K562 (cell line): Measurements from ENCODE around the gene WDR18. TPM values are rescaled to one million over a fixed set of nuclear protein-coding genes. Genes with fewer than 3 reads are reported as not detected.

Experiments used
- CBX5 ChIP-seq: IDR thresholded peaks from 2 replicates; pipeline ENCODE4 v1.6.1; 2014; ENCODE audit warnings: low read depth, borderline replicate concordance
- MAX ChIP-seq: sonication (generic); formaldehyde crosslinking; IDR thresholded peaks from 2 replicates; pipeline ENCODE4 v1.9.0; 2022; ENCODE audit warnings: mild to moderate bottlenecking, missing genetic modification reagents
- RREB1 ChIP-seq: fragments of 250-450 bp; sonication (Bioruptor Pico); IDR thresholded peaks from 2 replicates; pipeline ENCODE4 v1.4.0; 2020
- SOX6 ChIP-seq: fragments of 450-650 bp; IDR thresholded peaks from 2 replicates; pipeline ENCODE4 v1.6.1; 2014; ENCODE audit warnings: mild to moderate bottlenecking
- SRF ChIP-seq, 2 experiments: fragments of 250-450, 450-650 bp in 1 of 2; sonication (Bioruptor Pico) in 1 of 2; sonication (generic) in 1 of 2; formaldehyde crosslinking; IDR thresholded peaks; 2 replicates each; pipeline versions ENCODE4 v1.5.0 to v1.5.1; 2020 to 2022; ENCODE audit warnings: mild to moderate bottlenecking in 1 of 2, missing genetic modification reagents in 1 of 2
- SRSF1 ChIP-seq: fragments of 200-400 bp; formaldehyde crosslinking; IDR thresholded peaks from 2 replicates; pipeline ENCODE4 v1.6.1; 2017; ENCODE audit warnings: mild to moderate bottlenecking, low read depth, low read length, moderate library complexity
- SUPT5H ChIP-seq: fragments of 450-650 bp; IDR thresholded peaks from 2 replicates; pipeline ENCODE4 v1.6.1; 2016
- TCFL5 ChIP-seq: fragments of 250-450 bp; sonication (Bioruptor Pico); conservative IDR thresholded peaks from 2 replicates; pipeline ENCODE4 v1.6.1; 2021; ENCODE audit warnings: mild to moderate bottlenecking, moderate library complexity, matching md5 sums
- ZFPM2 ChIP-seq: fragments of 250-450 bp; sonication (Bioruptor Pico); IDR thresholded peaks from 2 replicates; pipeline ENCODE4 v1.5.1; 2022; ENCODE audit warnings: mild to moderate bottlenecking
- ZNF124 ChIP-seq: sonication (generic); formaldehyde crosslinking; IDR thresholded peaks from 2 replicates; pipeline ENCODE4 v1.8.1; 2022; ENCODE audit warnings: missing genetic modification reagents
- polyA plus RNA-seq, 8 experiments: library from polyadenylated mRNA; depleted of rRNA in 4 of 8; stranded (reverse) in 5 of 8; unstranded in 3 of 8; fragments of >200 nt; fragmentation: Nextera tagmentation in 2 of 8; fragmentation: Illumina TruSeq in 1 of 8; extraction: Ambion mirVana in 2 of 8; extraction: Trizol in 1 of 8; gene quantifications; 2 replicates each; pipeline versions ENCODE4 v1.2.1 to v1.2.3, GENCODE V29; 2011 to 2014; ENCODE audit warnings: inconsistent platforms in 1 of 8, missing spikeins in 1 of 8
- total RNA-seq, 7 experiments: library from RNA; depleted of rRNA in 6 of 7; stranded (reverse); fragments of >200 nt in 6 of 7; fragmentation: Illumina TruSeq in 2 of 7; extraction: Trizol in 2 of 7; gene quantifications; 2 replicates each; pipeline versions ENCODE4 v1.2.1 to v1.2.3, GENCODE V29; 2011 to 2021; ENCODE audit warnings: low replicate concordance in 1 of 7
- TF ChIP-seq, protein P1 (sequence below): sonication (generic); formaldehyde crosslinking; IDR thresholded peaks from 2 replicates; pipeline ENCODE4 v1.8.0; 2022; ENCODE audit warnings: mild to moderate bottlenecking, missing genetic modification reagents
- TF ChIP-seq, protein P2 (sequence below): fragments of 250-450 bp; sonication (Bioruptor Pico); IDR thresholded peaks from 2 replicates; pipeline ENCODE4 v1.5.0; 2021
- TF ChIP-seq, protein P3 (sequence below): IDR thresholded peaks from 2 replicates; pipeline ENCODE4 v1.6.1; 2014; ENCODE audit warnings: antibody characterized with exemption
- TF ChIP-seq, protein P4 (sequence below): fragments of 200-800 bp; sonication (Bioruptor generic); IDR thresholded peaks from 2 replicates; pipeline ENCODE4 v1.6.1; 2017; ENCODE audit warnings: missing genetic modification characterization, missing compliant biosample characterization

The WDR18 gene
- total and polyA plus RNA-seq, 9 of the 15 experiments (the other 6 are each of a cell fraction or from before 2014, with no cell fraction given), result 0.65 to 181 (median 30.1) TPM

- TF ChIP-seq ZNF124 (CRISPR knock-in tag), result no peak
- TF ChIP-seq SRF (CRISPR knock-in tag; IDR thresholded peaks at IDR 0.05), result peak; percentile 97 to 98
- TF ChIP-seq, protein P1, sequence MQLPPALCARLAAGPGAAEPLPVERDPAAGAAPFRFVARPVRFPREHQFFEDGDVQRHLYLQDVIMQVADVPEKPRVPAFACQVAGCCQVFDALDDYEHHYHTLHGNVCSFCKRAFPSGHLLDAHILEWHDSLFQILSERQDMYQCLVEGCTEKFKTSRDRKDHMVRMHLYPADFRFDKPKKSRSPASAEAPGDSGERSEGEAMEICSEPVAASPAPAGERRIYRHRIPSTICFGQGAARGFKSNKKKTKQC, result no peak
- 0 out of 2 replicates have a peak, but pooled peaks have one; percentile 20 for TF ChIP-seq ZFPM2 (CRISPR knock-in tag)
- TF ChIP-seq, protein P2, sequence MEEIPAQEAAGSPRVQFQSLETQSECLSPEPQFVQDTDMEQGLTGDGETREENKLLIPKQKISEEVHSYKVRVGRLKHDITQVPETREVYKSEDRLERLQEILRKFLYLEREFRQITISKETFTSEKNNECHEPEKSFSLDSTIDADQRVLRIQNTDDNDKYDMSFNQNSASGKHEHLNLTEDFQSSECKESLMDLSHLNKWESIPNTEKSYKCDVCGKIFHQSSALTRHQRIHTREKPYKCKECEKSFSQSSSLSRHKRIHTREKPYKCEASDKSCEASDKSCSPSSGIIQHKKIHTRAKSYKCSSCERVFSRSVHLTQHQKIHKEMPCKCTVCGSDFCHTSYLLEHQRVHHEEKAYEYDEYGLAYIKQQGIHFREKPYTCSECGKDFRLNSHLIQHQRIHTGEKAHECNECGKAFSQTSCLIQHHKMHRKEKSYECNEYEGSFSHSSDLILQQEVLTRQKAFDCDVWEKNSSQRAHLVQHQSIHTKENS (CRISPR knock-in tag), result no peak
- no peak for TF ChIP-seq SOX6
- TF ChIP-seq SUPT5H, result peak; percentile 77; the same call in 1 of the 2 replicates
- no peak for TF ChIP-seq CBX5
- TF ChIP-seq MAX (CRISPR knock-in tag), result 0 out of 2 replicates have a peak, but pooled peaks have one; percentile 28
- TF ChIP-seq, protein P3, sequence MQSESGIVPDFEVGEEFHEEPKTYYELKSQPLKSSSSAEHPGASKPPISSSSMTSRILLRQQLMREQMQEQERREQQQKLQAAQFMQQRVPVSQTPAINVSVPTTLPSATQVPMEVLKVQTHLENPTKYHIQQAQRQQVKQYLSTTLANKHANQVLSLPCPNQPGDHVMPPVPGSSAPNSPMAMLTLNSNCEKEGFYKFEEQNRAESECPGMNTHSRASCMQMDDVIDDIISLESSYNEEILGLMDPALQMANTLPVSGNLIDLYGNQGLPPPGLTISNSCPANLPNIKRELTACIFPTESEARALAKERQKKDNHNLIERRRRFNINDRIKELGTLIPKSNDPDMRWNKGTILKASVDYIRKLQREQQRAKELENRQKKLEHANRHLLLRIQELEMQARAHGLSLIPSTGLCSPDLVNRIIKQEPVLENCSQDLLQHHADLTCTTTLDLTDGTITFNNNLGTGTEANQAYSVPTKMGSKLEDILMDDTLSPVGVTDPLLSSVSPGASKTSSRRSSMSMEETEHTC, result no peak
- TF ChIP-seq, protein P4, sequence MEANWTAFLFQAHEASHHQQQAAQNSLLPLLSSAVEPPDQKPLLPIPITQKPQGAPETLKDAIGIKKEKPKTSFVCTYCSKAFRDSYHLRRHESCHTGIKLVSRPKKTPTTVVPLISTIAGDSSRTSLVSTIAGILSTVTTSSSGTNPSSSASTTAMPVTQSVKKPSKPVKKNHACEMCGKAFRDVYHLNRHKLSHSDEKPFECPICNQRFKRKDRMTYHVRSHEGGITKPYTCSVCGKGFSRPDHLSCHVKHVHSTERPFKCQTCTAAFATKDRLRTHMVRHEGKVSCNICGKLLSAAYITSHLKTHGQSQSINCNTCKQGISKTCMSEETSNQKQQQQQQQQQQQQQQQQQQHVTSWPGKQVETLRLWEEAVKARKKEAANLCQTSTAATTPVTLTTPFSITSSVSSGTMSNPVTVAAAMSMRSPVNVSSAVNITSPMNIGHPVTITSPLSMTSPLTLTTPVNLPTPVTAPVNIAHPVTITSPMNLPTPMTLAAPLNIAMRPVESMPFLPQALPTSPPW (CRISPR knock-in tag), result peak; percentile 47
- TF ChIP-seq TCFL5, result no peak
- TF ChIP-seq RREB1, result no peak
- TF ChIP-seq SRSF1, result no peak
Observed at GRCh38 chr19:1025960-1026782, 42.0 kb downstream of the WDR18 start, which contains the start of gene CNN2 (continued).
